GM19397 (cell line): Measurements from ENCODE around the gene SLC23A2.
"Not testable (repeated sequence)": the region's sequence is repeated elsewhere in the genome, so short reads cannot be mapped to it uniquely, and the experiment has no call there.

Experiments
- ATAC-seq: cut with Tn5 transposase; IDR thresholded peaks from one replicate; pipeline ENCODE4 v1.9.1; 2021; ENCODE audit warnings: mild to moderate bottlenecking, moderate library complexity; ENCODE audit not compliant: unreplicated experiment

The SLC23A2 gene

DNA sequence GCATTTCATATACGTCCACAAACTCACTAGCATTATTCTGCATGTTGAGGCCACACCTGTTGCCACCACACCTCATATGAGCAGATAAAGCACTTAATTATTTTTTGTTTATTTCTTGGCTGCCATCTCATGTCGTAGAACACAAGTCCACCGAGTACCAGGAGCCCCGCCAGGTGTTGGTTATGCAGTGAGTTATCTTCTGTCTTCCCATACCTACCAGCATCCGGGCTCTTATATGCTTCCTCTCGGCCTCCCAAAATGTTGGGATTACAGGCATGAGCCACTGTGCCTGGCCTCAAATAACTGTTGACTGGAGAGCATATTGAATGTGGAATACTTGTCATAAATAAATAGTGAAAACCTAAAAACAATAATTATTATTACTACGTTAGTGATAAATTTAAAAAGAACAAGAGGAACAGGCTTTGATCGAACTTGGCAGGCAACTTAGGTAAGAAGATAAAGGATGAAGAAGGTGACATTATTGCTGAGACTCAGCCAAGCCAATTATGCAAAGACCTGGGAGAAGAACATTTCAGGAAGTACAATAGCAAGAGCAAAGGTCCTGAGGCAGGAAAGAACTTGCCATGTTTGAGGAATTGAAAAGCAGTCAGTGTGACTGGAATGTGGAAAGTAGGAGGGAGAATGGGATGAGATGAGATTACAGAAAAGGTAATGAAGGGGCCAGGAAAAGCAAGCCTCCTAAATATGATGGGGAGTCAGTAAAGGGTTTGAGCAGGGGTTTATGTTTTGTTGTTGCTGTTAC is 12.6 kb upstream of the SLC23A2 start:
- no peak for ATAC-seq

DNA sequence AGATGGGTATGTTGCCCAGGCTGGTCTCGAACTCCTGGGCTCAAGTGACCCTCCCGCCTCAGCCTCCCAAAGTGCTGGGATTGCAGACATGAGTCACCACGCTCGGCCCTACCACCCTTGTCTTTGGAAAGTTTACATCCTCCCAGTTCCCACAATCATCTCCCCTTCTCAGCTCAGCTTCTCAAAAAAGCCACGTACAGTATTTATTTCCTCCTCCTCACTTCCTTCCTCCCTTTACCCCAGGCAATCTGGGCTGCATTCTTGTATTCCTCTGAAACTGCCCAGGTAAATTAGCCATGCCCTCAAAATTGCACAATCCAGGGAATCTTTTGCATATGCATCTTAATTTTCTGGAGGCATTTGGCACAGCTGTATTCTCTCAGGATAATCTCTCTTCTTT is 7.4 kb upstream of the SLC23A2 start:
- ATAC-seq = no peak

DNA sequence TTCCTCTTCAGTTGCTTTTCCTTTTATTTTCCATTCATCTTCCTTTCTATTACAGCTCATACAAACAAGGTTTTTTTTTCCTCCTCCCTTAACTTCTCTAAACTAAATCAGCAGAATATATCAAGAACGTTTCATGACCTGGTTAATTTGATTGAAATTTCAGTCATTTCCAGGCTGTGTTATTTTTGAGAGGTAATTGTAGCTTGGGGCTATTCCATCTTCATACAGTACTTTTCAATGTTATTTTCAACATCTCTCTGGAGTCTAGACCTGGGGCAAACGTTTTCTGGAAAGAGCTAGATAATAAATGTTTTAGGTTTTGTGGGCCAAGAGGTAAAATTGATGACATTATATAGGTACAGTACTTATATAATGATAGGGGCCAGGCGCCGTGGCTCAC is 4.0 kb upstream of the SLC23A2 start:
- ATAC-seq = no peak

DNA sequence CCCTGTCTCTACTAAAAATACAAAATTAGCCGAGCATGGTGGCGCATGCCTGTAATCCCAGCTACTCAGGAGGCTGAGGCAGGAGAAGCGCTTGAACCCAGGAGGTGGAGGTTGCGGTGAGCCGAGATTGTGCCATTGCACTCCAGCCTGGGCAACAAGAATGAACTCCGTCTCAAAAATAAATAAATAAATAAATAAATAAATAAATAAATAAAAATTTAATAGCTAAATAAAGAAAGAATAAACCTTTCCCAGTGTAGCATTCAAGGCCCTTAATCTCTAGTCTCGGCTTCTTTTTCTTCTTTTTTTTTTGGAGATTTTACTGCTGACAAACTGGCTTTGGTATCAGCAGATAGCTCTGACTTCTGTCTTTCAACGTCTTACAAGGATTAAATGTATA is 3.5 kb upstream of the SLC23A2 start:
- not testable (repeated sequence) for ATAC-seq

DNA sequence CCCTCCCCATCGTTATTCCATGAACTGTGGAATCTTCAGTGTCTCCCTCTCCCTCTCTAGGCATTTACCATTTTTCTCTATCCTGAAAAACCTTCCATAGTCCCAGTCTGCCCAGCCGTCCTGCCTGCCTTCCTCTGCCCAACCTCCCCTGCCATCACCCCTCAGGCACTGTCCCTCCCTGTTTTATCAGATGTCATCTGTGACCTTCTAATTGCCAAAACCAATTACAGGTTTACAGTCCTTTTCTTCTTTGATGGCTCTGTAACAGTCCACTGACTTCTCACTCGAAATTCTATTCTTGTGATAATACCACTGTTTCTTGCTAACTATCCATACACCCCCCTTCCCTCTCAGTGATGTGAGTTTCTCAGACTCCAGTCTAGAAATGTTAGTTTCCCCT is 2.3 kb upstream of the SLC23A2 start:
- no peak for ATAC-seq

DNA sequence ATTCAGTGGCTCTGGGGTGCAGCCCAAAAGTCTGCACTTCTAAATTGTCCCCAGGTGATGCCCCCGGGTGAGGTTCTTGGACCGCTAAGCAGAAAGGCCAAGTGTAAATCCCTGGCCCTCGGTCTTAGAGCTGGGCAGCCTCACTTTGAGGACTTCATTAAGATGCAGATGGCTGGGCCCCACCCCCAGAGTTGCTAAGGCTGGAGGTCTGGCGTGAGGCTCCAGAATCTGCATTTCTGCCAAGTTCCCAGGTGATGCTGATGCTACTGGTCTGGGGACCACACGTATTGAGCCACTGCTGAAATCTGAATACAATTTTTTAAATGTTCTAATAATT is 735 bp upstream of the SLC23A2 start:
- ATAC-seq = no peak

DNA sequence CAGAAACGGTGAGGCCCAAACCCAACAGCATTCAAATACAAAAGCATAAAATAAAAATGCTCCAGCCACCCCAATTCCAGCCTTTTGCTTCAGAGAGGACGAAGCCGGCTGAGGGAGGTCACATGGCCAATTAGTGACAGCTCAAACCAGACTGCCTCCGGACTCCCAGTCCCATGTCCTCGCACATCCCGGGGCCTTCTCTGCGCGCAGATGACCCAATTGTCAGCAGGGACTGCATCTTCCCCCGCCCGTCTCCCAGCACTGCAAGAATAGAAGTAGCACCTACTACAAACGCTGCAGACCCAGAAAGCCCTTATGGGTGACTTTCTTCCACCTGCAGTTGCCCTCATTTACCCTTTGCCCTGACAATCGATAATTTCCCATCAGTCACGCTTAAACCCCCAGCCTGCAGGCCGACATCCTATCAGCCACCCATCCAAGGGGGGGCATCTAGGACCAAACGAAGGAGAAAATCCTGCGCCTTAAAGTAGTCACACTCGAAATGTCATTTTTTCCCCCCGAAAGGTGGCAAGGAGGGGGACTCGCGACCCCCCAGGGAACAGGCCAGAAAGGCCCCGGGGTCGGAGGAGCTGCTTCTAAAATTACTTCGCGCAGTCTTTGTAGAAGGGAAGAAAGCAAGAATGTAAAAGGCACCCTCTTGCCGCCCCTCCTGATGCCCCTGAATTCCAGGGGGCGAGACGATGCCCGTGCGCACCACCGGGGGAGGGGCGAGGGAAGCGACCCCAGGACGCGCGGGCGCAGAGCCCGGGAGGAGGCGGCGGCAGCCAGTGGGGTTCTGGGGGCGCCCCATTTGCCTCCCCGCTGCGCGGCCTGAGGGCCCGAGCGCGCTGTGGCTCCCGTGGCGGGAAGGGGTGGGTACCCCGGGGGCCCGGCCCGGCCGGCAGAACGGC is 792 bp downstream of the SLC23A2 start:
- ATAC-seq = peak; percentile 14

DNA sequence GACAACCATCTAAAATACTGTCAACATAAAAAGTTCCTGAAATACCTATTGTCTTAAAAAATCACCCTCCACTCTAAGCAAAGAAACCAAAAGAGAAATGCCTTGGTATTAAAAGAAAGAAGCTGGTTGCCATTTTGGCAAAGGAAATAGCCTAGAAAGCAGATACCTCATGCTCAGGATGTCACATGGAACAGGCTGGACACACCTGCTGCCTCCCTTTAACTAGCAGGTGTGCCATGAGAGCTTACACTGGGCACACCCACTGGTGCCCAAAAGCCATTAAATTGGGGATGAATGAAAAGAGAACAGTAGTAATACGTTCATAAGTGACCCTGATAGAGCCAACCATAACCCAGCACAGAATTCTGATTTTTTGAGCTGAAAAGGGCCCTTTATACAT is 1.5 kb downstream of the SLC23A2 start:
- ATAC-seq = no peak

DNA sequence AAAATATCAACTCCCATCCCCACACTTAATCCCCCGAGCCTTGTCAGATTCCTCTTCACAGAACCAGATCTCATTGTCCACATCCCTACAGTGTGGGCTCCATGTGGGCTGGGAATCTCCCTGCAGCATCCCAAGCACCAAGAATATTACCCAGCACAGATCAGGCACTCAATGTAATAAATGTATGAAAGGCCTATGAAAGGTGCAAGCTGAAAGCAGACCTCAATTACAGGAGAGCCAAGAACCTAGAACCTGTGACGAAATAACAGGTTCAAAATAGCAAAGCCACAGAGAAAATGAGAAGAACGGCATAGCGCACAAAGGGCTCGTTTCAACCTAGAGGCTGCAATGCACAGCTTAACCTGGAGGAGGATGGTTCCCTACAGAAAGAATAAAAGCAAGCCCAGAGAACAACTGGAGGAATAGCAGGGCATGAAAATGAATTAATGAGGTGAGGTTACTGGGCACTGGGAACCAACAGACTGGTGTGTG is 3.1 kb downstream of the SLC23A2 start:
- no peak for ATAC-seq

DNA sequence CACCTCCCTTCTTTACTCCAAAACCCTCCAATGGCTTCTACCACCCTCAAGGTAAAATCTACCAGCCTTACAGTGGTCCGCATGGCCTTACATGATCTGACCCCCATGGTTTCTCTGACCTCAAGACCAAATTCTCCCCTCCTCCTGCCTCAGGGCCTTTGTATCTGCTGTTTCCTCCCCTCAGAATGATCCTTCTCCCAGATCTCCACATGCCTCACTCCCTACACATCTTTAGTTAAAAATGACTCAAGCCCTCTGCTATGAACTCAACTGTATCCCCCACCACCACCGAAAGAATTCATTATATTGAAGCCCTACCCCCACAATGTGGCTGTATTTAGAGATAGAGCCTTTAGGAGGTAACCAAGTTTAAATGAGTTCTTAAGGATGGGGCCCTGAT is 4.1 kb downstream of the SLC23A2 start:
- ATAC-seq = no peak

DNA sequence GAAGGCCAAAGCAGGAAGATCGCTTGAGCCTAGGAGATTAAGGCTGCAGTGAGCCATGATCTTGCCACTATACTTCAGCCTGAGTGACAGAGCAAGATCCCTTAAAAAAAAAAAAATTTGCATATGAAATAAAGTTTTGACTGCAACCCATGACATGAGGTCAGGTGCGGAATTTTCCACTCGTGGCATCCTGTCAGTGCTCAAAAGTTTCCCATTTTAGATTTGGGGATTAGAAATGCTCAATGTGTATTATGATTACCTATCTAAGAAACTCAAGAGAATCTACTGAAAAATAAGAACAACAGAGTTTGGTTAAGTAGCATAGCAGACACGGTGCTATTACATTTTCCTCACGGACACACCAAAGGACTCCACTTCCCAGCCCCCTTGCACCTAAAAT is 11.7 kb downstream of the SLC23A2 start:
- no peak for ATAC-seq

DNA sequence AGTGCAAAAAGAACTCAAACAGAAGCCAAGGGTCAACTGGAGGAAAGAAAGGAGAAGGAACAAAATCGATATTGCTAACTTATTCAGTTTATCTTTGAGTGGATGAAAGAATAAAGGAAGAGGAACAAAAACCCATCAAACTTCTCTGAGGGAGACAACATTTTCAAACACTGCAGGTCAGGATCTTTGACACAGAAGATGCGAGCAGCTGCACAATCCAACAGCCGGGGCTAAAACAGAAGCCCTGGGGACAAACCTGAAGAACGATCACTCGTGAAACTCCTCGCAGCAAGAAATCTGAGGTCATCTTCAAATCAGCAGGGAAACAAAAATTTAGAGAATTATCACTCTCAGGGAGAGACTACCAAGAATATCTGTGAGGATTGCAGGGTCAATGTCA is 14.2 kb downstream of the SLC23A2 start:
- no peak for ATAC-seq

DNA sequence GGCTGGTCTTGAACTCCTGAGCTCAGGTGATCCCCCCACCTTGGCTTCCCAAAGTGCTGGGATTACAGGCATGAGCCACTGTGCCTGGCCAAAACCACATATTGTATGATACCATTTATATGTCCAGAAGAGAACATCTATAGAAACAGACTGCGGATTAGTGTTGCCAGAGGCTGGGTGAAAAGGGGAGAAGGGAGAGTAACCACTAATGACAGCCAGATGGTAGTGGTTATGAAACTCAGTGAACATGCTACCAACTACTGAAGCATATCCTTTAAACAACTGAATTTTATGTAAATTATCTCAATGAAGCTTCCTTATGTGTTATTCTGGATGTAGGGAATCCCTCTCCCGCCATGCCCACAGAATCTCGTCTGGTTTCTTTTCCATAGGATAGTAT is 15.7 kb downstream of the SLC23A2 start:
- ATAC-seq = no peak

DNA sequence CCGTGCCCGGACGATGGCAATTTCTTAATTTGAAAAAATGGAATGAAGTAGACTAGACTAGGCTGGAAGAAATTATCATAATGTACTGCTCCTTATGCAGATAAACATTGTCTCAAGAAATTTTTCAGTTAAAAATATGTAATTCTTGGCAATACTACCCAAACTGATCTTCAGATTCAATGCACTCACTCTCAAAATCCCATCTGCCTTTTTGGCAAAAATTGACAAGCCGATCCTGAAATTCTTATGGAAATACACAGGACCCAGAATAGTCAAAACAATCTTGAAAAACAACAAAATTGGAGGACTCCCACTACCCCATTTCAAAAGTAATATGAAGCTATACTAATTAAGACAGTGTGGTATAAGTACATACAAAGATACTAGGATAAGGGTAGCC is 19.0 kb downstream of the SLC23A2 start:
- no peak for ATAC-seq

DNA sequence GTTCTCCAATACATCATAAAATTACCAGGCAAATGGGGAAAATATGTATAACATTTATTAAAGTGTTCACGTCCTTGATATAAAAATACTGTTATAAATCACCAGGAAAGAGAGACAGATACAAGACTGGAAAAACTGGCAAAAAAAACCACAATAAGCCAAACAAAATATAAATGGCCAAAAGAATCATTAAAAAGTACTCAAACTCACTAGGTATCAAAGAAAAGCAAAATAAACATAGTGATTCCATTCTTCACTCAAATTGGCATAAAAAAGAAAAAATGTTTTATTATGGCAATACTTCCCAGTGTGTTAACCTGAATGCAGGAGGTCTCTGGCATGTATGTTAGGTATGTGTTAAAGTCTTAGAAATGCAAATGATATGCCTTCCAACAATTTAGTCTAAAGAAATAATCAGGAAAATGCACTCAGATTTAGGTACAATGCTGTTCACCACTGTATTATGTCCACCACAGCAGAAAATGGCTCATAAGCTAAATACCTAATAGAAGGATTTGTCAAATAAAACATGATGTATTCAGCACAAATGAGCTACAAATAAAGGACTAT is 21.4 kb downstream of the SLC23A2 start:
- no peak for ATAC-seq

DNA sequence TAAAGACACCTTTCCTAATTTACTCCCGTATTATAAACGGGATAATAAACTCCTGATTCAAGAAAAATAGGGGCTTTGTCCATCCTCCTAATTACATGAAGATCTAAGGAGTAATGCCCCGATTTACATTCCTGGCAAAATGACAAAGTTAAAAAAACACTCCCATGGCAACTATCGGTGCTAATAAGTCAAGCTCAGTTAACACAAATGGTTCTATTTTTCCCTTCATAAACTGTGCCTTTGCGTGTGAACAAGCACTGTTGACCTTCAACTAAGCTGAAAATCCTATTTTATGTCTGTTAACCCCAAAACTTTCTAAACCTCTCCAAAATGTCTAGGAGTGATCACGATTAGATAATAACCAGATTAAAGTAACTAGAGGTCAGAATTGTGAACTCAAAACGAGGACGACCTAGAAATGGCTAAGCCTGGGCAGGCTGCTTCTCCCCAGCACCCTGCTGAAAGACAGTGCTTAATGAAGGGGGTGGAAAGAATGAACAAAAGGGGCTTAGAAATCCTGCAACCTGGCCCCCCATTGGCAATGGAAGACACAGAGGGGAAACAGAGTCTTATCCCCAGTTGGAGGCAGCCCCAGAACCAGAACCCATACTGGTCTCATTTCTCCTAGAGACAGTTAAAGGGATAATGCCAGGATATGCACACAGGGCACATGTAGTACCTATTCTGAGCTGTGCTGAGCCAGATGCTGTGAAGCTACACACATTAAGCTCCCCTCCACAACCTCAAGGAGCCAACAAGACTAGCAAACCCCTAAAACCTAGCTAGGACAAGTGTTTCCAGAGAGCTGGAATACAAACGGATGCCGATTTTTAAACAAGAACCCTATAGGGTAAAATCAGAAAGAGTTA is 23.0 kb downstream of the SLC23A2 start:
- no peak for ATAC-seq

DNA sequence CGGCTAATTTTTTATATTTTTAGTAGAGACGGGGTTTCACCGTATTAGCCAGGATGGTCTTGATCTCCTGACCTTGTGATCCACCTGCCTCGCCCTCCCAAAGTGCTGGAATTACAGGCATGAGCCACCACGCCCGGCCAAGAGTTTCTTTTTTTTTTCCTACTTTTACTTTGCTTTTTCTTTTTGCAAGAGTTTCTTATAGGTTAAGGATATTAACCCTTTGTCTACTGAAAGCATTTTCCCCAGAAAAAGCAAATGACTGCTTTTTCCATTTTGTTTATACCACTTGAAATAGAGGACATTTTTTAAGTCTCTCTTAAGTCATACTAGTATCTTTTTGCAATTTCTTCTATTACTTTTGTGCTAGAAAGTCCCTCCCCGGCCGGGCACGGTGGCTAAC is 25.3 kb downstream of the SLC23A2 start:
- ATAC-seq = not testable (repeated sequence)

DNA sequence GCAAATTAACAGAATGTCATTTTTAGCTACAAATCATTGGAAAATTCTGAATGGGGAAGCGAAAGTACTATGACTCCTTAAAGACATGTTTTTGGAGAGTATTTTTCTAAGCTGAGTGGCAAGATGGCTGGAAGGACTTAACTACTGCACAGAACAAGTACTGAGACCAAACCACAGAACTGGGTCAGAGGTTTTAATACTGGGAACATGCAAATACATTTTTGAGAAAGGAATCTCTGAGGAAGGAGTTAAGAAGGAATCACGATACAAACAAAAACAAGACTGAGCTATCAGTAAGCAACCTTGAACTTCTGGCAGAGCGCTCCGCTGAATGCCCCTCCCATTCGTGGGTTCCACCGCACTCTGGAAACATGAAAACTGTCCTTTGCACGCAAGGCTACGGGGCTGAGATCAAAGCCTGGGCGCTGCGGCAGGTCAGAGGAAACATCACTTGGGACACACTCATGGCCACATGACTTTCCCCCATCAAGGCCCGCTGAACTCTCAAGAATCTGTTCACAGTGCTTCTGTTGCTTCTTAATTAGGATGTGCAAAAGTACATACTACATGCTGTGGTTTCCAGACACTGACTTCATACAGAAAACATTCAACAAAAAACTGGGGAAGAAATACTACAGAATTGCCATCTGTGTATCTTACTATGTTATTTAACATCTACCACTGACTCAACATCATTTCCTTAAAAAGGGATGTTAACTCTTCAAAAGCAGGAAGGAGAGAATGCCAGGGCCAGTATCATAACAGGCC is 27.8 kb downstream of the SLC23A2 start:
- no peak for ATAC-seq

DNA sequence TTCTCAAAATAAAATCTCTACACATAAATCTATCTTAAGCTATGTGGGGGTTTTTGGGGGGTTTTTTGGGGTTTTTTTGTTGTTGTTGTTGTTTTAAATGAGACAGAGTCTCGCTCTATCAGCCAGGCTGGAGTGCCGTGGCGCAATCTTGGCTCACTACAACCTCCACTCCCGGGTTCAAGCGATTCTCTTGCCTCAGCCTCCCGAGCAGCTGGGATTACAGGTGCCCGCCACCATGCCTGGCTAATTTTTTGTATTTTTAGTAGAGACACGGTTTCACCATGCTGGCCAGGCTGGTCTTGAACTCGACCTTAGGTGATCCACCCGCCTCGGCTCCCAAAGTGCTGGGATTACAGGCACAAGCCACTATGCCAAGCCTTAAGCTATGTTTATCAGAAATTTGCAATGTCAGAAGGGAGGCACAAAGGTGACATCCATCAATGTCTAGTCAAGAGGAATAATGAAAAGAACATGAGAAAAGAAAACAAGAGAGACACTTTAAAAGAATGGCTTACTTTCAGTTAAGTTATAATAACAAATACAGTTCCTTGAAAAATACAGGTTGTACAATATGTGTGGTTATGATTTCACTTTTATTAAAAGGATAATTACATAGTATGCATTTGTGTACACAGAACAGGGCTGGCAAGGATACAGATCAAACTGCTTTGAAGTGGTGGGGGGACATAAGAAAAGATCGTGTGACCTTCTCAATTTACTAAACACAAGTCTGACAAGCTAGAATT is 28.6 kb downstream of the SLC23A2 start:
- ATAC-seq = no peak
